HepG2 (cell line): ENCODE results near the gene SHFL. TPM values are rescaled to one million over a fixed set of nuclear protein-coding genes. Genes with fewer than 3 reads are reported as not detected.
A peak's percentile ranks its signal among the peaks of the same experiment; 100 is the strongest.

Experiments
- AGO2 ChIP-seq: fragments of 200-400 bp; formaldehyde crosslinking; optimal IDR thresholded peaks from 2 replicates; pipeline ENCODE3; 2017; ENCODE audit warnings: mild to moderate bottlenecking, low read depth, low read length, moderate library complexity
- HNRNPL ChIP-seq: fragments of 200-400 bp; formaldehyde crosslinking; IDR thresholded peaks from 2 replicates; pipeline ENCODE4 v1.6.1; 2017; ENCODE audit warnings: mild to moderate bottlenecking, low read depth, low read length
- KMT2A ChIP-seq: sonication (generic); formaldehyde crosslinking; IDR thresholded peaks from 2 replicates; pipeline ENCODE4 v1.4.0; 2020; ENCODE audit warnings: missing genetic modification reagents
- MED1 ChIP-seq: sonication (generic); formaldehyde crosslinking; IDR thresholded peaks from 2 replicates; pipeline ENCODE4 v1.4.0; 2020; ENCODE audit warnings: missing genetic modification reagents
- MXD4 ChIP-seq: IDR thresholded peaks from 2 replicates; pipeline ENCODE4 v1.6.1; 2016; ENCODE audit warnings: mild to moderate bottlenecking, missing biosample characterization, missing genetic modification reagents
- PAF1 ChIP-seq: IDR thresholded peaks from 2 replicates; pipeline ENCODE4 v1.6.1; 2016; ENCODE audit warnings: missing genetic modification reagents, missing compliant biosample characterization
- POLR2G ChIP-seq: fragments of 200-400 bp; formaldehyde crosslinking; IDR thresholded peaks from 2 replicates; pipeline ENCODE4 v1.6.1; 2018; ENCODE audit warnings: mild to moderate bottlenecking, low read depth, low read length, moderate library complexity
- PPARG ChIP-seq: conservative IDR thresholded peaks from 2 replicates; pipeline ENCODE4 v1.6.1; 2016; ENCODE audit warnings: missing biosample characterization, missing genetic modification reagents
- PRMT3 ChIP-seq: sonication (generic); formaldehyde crosslinking; IDR thresholded peaks from 2 replicates; pipeline ENCODE4 v1.8.1; 2022; ENCODE audit warnings: low read depth, mild to moderate bottlenecking, moderate library complexity, missing genetic modification reagents, borderline replicate concordance
- PTBP1 ChIP-seq: fragments of 200-400 bp; formaldehyde crosslinking; IDR thresholded peaks from 2 replicates; pipeline ENCODE4 v1.6.1; 2018; ENCODE audit warnings: low read length, low read depth; ENCODE audit not compliant: poor library complexity, severe bottlenecking
- SIX4 ChIP-seq: sonication (generic); formaldehyde crosslinking; IDR thresholded peaks from 2 replicates; pipeline ENCODE4 v1.4.0; 2020; ENCODE audit warnings: missing genetic modification reagents
- SMAD1 ChIP-seq: sonication (generic); formaldehyde crosslinking; IDR thresholded peaks from 2 replicates; pipeline ENCODE4 v1.4.0; 2020; ENCODE audit warnings: missing genetic modification reagents, low read depth, mild to moderate bottlenecking, borderline replicate concordance
- TBX3 ChIP-seq: fragments of 450-650 bp; IDR thresholded peaks from 2 replicates; pipeline ENCODE4 v1.6.1; 2017; ENCODE audit warnings: antibody characterized with exemption, mild to moderate bottlenecking, inconsistent platforms, borderline replicate concordance
- TEAD3 ChIP-seq: optimal IDR thresholded peaks from 2 replicates; pipeline ENCODE3; 2016; ENCODE audit warnings: borderline replicate concordance
- TGIF2 ChIP-seq: IDR thresholded peaks from 2 replicates; pipeline ENCODE4 v1.6.1; 2016; ENCODE audit warnings: control low read depth, missing compliant biosample characterization
- ZFP36L1 ChIP-seq: sonication (generic); formaldehyde crosslinking; IDR thresholded peaks from 2 replicates; pipeline ENCODE4 v1.8.0; 2022; ENCODE audit warnings: mild to moderate bottlenecking, missing genetic modification reagents, moderate library complexity
- ZFP37 ChIP-seq: sonication (generic); formaldehyde crosslinking; IDR thresholded peaks from 2 replicates; pipeline ENCODE4 v1.4.0; 2020; ENCODE audit warnings: missing genetic modification reagents, borderline replicate concordance
- ZKSCAN5 ChIP-seq: sonication (generic); formaldehyde crosslinking; IDR thresholded peaks from 2 replicates; pipeline ENCODE4 v1.5.1; 2020; ENCODE audit warnings: mild to moderate bottlenecking, missing genetic modification reagents
- ZNF354B ChIP-seq: sonication (generic); formaldehyde crosslinking; IDR thresholded peaks from 2 replicates; pipeline ENCODE4 v1.8.0; 2022; ENCODE audit warnings: mild to moderate bottlenecking, missing genetic modification reagents
- ZSCAN12 ChIP-seq: sonication (generic); formaldehyde crosslinking; IDR thresholded peaks from 2 replicates; pipeline ENCODE4 v1.9.0; 2021; ENCODE audit warnings: mild to moderate bottlenecking, missing genetic modification reagents
- ZSCAN21 ChIP-seq: sonication (generic); formaldehyde crosslinking; IDR thresholded peaks from 2 replicates; pipeline ENCODE4 v1.8.0; 2022; ENCODE audit warnings: mild to moderate bottlenecking, missing genetic modification reagents, moderate library complexity, borderline replicate concordance
- ZSCAN25 ChIP-seq: sonication (generic); formaldehyde crosslinking; IDR thresholded peaks from 2 replicates; pipeline ENCODE4 v1.8.0; 2022; ENCODE audit warnings: mild to moderate bottlenecking, missing genetic modification reagents
- polyA plus RNA-seq, 8 experiments: library from polyadenylated mRNA; depleted of rRNA in 3 of 8; stranded (reverse) in 7 of 8; unstranded in 1 of 8; fragments of >200 nt; fragmentation: Illumina TruSeq in 4 of 8; extraction: Trizol in 4 of 8; gene quantifications; 2 replicates each; pipeline versions ENCODE4 v1.2.1 to v1.2.3, GENCODE V29; 2011 to 2016; ENCODE audit warnings: low read depth in 4 of 8, missing spikeins in 1 of 8, mixed read lengths in 1 of 8; ENCODE audit not compliant: insufficient read depth in 1 of 8
- total RNA-seq, 5 experiments: library from RNA; depleted of rRNA; stranded (reverse); fragments of >200 nt; fragmentation: Illumina TruSeq; extraction: Trizol; gene quantifications; 2 replicates each; pipeline ENCODE4 v1.2.3, GENCODE V29; 2016; ENCODE audit warnings: low read depth in 1 of 5
- TF ChIP-seq, protein P1 (sequence below): sonication (generic); formaldehyde crosslinking; IDR thresholded peaks from 2 replicates; pipeline ENCODE4 v1.5.1; 2020; ENCODE audit warnings: mild to moderate bottlenecking, missing genetic modification reagents
- TF ChIP-seq, protein P2 (sequence below): fragments of 450-650 bp; IDR thresholded peaks from 2 replicates; pipeline ENCODE4 v1.6.1; 2017; ENCODE audit warnings: mild to moderate bottlenecking
- TF ChIP-seq, protein P3 (sequence below): sonication (generic); formaldehyde crosslinking; IDR thresholded peaks from 2 replicates; pipeline ENCODE4 v1.4.0; 2020; ENCODE audit warnings: missing genetic modification reagents

Gene SHFL
- total and polyA plus RNA-seq, 2 of the 13 experiments (the other 11 are each of a cell fraction or from before 2014, with no cell fraction given): 12.3 to 36.4 TPM

DNA sequence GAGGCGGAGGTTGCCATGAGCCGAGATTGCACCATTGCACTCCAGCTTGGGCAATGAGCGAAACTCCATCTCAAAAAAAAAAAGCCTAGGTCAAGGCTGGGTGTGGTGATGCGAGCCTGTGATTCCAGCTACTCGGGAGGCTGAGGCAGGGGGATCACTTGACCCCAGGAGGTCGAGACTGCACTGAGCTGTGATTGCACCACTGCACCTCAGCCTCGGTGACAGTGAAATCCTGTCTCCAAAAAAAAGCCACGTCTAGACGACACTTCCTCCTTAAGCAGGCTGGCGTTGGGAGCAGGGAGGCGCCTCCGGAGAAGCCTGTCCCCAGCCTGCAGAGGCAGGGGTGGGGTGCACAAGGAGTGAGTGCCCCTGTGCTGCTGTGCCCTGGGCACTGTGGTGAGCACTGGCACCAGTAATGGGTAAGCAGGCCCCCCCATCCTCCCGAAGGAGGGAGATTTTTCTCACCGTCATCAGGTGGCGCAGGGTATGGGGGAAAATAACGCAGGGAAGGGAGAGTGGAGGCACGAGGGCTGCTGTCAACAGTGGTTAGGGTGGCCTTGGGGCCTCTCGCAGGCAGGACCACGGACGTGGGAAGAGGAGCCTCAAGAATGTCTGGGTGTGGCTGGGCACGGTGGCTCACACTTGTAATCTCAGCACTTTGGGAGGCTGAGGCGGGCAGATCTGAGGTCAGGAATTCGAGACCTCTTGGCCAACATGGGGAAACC lies 26.1 kb downstream of the SHFL start (continued):
- TF ChIP-seq, protein P1, sequence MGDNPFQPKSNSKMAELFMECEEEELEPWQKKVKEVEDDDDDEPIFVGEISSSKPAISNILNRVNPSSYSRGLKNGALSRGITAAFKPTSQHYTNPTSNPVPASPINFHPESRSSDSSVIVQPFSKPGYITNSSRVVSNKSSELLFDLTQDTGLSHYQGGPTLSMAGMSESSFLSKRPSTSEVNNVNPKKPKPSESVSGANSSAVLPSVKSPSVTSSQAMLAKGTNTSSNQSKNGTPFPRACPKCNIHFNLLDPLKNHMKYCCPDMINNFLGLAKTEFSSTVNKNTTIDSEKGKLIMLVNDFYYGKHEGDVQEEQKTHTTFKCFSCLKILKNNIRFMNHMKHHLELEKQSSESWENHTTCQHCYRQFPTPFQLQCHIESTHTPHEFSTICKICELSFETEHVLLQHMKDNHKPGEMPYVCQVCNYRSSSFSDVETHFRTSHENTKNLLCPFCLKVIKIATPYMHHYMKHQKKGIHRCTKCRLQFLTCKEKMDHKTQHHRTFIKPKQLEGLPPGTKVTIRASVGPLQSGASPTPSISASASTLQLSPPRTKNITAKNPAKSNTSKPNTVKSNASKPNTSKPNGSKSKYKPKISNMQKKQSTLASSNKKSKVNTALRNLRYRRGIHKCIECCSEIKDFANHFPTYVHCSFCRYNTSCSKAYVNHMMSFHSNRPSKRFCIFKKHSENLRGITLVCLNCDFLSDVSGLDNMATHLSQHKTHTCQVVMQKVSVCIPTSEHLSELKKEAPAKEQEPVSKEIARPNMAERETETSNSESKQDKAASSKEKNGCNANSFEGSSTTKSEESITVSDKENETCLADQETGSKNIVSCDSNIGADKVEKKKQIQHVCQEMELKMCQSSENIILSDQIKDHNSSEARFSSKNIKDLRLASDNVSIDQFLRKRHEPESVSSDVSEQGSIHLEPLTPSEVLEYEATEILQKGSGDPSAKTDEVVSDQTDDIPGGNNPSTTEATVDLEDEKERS (CRISPR knock-in tag): no peak
- TF ChIP-seq TEAD3 (CRISPR knock-in tag) (no peak), PTBP1 (peak; percentile 58), KMT2A (CRISPR knock-in tag) (no peak), ZSCAN21 (CRISPR knock-in tag) (0 out of 2 replicates have a peak, but pooled peaks have one; percentile 12), ZSCAN12 (no peak), TGIF2 (CRISPR knock-in tag) (no peak), AGO2 (peak; percentile 84), ZSCAN25 (CRISPR knock-in tag) (no peak), POLR2G (peak; percentile 31; the same call in 1 of the 2 replicates), PPARG (no peak), ZFP37 (no peak), SIX4 (CRISPR knock-in tag) (no peak), TBX3 (no peak), ZFP36L1 (no peak), ZNF354B (CRISPR knock-in tag) (no peak), PRMT3 (CRISPR knock-in tag) (0 out of 2 replicates have a peak, but pooled peaks have one; percentile 1), SMAD1 (CRISPR knock-in tag) (no peak), MED1 (CRISPR knock-in tag) (no peak), PAF1 (CRISPR knock-in tag) (peak; percentile 58), HNRNPL (0 out of 2 replicates have a peak, but pooled peaks have one; percentile 54), MXD4 (no peak), ZKSCAN5 (CRISPR knock-in tag) (no peak)
- TF ChIP-seq, protein P2, sequence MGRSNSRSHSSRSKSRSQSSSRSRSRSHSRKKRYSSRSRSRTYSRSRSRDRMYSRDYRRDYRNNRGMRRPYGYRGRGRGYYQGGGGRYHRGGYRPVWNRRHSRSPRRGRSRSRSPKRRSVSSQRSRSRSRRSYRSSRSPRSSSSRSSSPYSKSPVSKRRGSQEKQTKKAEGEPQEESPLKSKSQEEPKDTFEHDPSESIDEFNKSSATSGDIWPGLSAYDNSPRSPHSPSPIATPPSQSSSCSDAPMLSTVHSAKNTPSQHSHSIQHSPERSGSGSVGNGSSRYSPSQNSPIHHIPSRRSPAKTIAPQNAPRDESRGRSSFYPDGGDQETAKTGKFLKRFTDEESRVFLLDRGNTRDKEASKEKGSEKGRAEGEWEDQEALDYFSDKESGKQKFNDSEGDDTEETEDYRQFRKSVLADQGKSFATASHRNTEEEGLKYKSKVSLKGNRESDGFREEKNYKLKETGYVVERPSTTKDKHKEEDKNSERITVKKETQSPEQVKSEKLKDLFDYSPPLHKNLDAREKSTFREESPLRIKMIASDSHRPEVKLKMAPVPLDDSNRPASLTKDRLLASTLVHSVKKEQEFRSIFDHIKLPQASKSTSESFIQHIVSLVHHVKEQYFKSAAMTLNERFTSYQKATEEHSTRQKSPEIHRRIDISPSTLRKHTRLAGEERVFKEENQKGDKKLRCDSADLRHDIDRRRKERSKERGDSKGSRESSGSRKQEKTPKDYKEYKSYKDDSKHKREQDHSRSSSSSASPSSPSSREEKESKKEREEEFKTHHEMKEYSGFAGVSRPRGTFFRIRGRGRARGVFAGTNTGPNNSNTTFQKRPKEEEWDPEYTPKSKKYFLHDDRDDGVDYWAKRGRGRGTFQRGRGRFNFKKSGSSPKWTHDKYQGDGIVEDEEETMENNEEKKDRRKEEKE: no peak
- TF ChIP-seq, protein P3, sequence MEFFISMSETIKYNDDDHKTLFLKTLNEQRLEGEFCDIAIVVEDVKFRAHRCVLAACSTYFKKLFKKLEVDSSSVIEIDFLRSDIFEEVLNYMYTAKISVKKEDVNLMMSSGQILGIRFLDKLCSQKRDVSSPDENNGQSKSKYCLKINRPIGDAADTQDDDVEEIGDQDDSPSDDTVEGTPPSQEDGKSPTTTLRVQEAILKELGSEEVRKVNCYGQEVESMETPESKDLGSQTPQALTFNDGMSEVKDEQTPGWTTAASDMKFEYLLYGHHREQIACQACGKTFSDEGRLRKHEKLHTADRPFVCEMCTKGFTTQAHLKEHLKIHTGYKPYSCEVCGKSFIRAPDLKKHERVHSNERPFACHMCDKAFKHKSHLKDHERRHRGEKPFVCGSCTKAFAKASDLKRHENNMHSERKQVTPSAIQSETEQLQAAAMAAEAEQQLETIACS: no peak
